Liver (tissue), 9 donors: ENCODE data around the gene FUCA1. TPM values are rescaled to one million over a fixed set of nuclear protein-coding genes. Genes with fewer than 3 reads are reported as not detected.
A peak's percentile ranks its signal among the peaks of the same experiment; 100 is the strongest.

ENCODE experiments used
- DNase-seq: peaks from one replicate; pipeline ENCODE4 v3.0.0-alpha.2; 2017; ENCODE audit warnings: low spot score
- H3K27ac ChIP-seq, 2 donors: one replicate each; pipeline ENCODE4 v1.7.0; 2013; ENCODE audit warnings: inconsistent platforms in 2 of 2, low read length in 2 of 2, control low read depth in 1 of 2, low read depth in 1 of 2, mild to moderate bottlenecking in 1 of 2
- H3K27me3 ChIP-seq, 4 donors: one replicate each; pipeline versions ENCODE4 v1.6.1 to v1.7.0; 2013; ENCODE audit warnings: low read length in 3 of 4, inconsistent platforms in 1 of 4, mild to moderate bottlenecking in 1 of 4, moderate library complexity in 1 of 4; ENCODE audit not compliant: control insufficient read depth in 4 of 4, insufficient read depth in 4 of 4
- H3K36me3 ChIP-seq, 4 donors: one replicate each; pipeline versions ENCODE4 v1.6.1 to v1.7.0; 2013; ENCODE audit warnings: low read length in 3 of 4, mild to moderate bottlenecking in 3 of 4, low read depth in 1 of 4, moderate library complexity in 1 of 4; ENCODE audit not compliant: control insufficient read depth in 4 of 4, insufficient read depth in 3 of 4
- H3K4me1 ChIP-seq, 4 donors: one replicate each; pipeline versions ENCODE4 v1.6.1 to v1.7.0; 2013; ENCODE audit warnings: low read length in 3 of 4, mild to moderate bottlenecking in 3 of 4, moderate library complexity in 1 of 4; ENCODE audit not compliant: control insufficient read depth in 4 of 4, insufficient read depth in 4 of 4
- H3K4me3 ChIP-seq, 3 donors: one replicate each; pipeline versions ENCODE4 v1.6.1 to v1.7.0; 2013; ENCODE audit warnings: low read length in 3 of 3, control low read depth in 1 of 3, low read depth in 1 of 3, mild to moderate bottlenecking in 1 of 3
- H3K9ac ChIP-seq, 2 donors: one replicate each; pipeline ENCODE4 v1.7.0; 2013; ENCODE audit warnings: low read length in 2 of 2, mild to moderate bottlenecking in 2 of 2, moderate library complexity in 2 of 2, control low read depth in 1 of 2, low read depth in 1 of 2
- H3K9me3 ChIP-seq, 4 donors: one replicate each; pipeline versions ENCODE4 v1.6.1 to v1.7.0; 2013; ENCODE audit warnings: low read length in 3 of 4; ENCODE audit not compliant: control insufficient read depth in 4 of 4
- ATF3 ChIP-seq: IDR thresholded peaks from 2 replicates; pipeline ENCODE4 v1.6.1; 2016; ENCODE audit warnings: antibody characterized with exemption
- CTCF ChIP-seq: fragments of 150-350 bp; IDR thresholded peaks from 2 replicates; pipeline ENCODE4 v1.5.1; 2017; ENCODE audit warnings: improper control_type of control experiment, low read depth, low read length; ENCODE audit not compliant: missing input control
- EGR1 ChIP-seq, 2 donors: IDR thresholded peaks; 2 replicates each; pipeline ENCODE4 v1.6.1; 2016 to 2018; ENCODE audit warnings: antibody characterized with exemption in 2 of 2, low read depth in 2 of 2
- FOXA1 ChIP-seq: IDR thresholded peaks from 2 replicates; pipeline ENCODE4 v1.6.1; 2016; ENCODE audit warnings: antibody characterized with exemption
- FOXA2 ChIP-seq: IDR thresholded peaks from 2 replicates; pipeline ENCODE4 v1.6.1; 2016; ENCODE audit warnings: antibody characterized with exemption
- GABPA ChIP-seq, 2 donors: IDR thresholded peaks in 1 of 2; conservative IDR thresholded peaks in 1 of 2; 2 replicates each; pipeline ENCODE4 v1.6.1; 2016; ENCODE audit warnings: antibody characterized with exemption in 2 of 2, mild to moderate bottlenecking in 1 of 2, moderate library complexity in 1 of 2
- HNF4A ChIP-seq, 2 donors: conservative IDR thresholded peaks; 2 replicates each; pipeline ENCODE4 v1.6.1; 2016; ENCODE audit warnings: antibody characterized with exemption in 2 of 2, mild to moderate bottlenecking in 2 of 2
- HNF4G ChIP-seq: IDR thresholded peaks from 2 replicates; pipeline ENCODE4 v1.6.1; 2016; ENCODE audit warnings: antibody characterized with exemption
- MAX ChIP-seq: IDR thresholded peaks from 2 replicates; pipeline ENCODE4 v1.6.1; 2016; ENCODE audit warnings: antibody characterized with exemption
- NR2F2 ChIP-seq: IDR thresholded peaks from 2 replicates; pipeline ENCODE4 v1.6.1; 2016; ENCODE audit warnings: antibody characterized with exemption
- RAD21 ChIP-seq, 2 donors: IDR thresholded peaks; 2 replicates each; pipeline ENCODE4 v1.6.1; 2016; ENCODE audit warnings: antibody characterized with exemption in 2 of 2, mild to moderate bottlenecking in 2 of 2
- REST ChIP-seq: IDR thresholded peaks from 2 replicates; pipeline ENCODE4 v1.6.1; 2016; ENCODE audit warnings: antibody characterized with exemption, mild to moderate bottlenecking
- RXRA ChIP-seq, 2 donors: IDR thresholded peaks; 2 replicates each; pipeline ENCODE4 v1.6.1; 2017 to 2018; ENCODE audit warnings: antibody characterized with exemption in 2 of 2, mild to moderate bottlenecking in 1 of 2
- SP1 ChIP-seq: IDR thresholded peaks from 2 replicates; pipeline ENCODE4 v1.6.1; 2018; ENCODE audit warnings: antibody characterized with exemption, mild to moderate bottlenecking
- TAF1 ChIP-seq: conservative IDR thresholded peaks from 2 replicates; pipeline ENCODE4 v1.6.1; 2016; ENCODE audit warnings: antibody characterized with exemption, mild to moderate bottlenecking
- YY1 ChIP-seq: IDR thresholded peaks from 2 replicates; pipeline ENCODE4 v1.6.1; 2016; ENCODE audit warnings: antibody characterized with exemption, mild to moderate bottlenecking
- ZBTB33 ChIP-seq: IDR thresholded peaks from 2 replicates; pipeline ENCODE4 v1.6.1; 2016; ENCODE audit warnings: antibody characterized with exemption
- WGBS: extraction: QIAGEN DNeasy Blood & Tissue Kit; methylation state at CpG from one replicate; pipeline ENCODE4 v1.1.7; 2013; 5-methylcytosine and 5-hydroxymethylcytosine counted together
- polyA plus RNA-seq, 2 donors: library from polyadenylated mRNA; stranded (reverse) in 1 of 2; unstranded in 1 of 2; fragments of 200-250 nt in 1 of 2; fragments of >200 nt in 1 of 2; fragmentation: Nextera tagmentation in 1 of 2; extraction: Ambion mirVana in 1 of 2; gene quantifications; one replicate each; pipeline versions ENCODE4 v1.2.1 to v1.2.3, GENCODE V29; 2013 to 2015
- total RNA-seq, 2 donors: library from RNA; depleted of rRNA; stranded (reverse); fragments of >200 nt; gene quantifications; one replicate each; pipeline ENCODE4 v1.2.3, GENCODE V29; 2014
- donor health status: healthy.
- donor health status: healthy.
- donor health status: healthy.
- donor health status: healthy.
- donor health status: healthy.

The FUCA1 gene
- total and polyA plus RNA-seq, 4 donors, result 33.8 to 58.0 (median 44.7) TPM

GRCh38 chr1:23837908-23838307 lies 30.2 kb downstream of the FUCA1 start:
- peak; percentile 40 for DNase-seq
- H3K9ac ChIP-seq, result no peak overlapping the region
- peaks cover 1 to 8% (median 7%) of the 10 kb centered on the region in 4 donors for H3K4me1 ChIP-seq
- no peak for TF ChIP-seq GABPA (IDR thresholded peaks at IDR 0.05 in 1 of 2, conservative IDR thresholded peaks at IDR 0.05 in 1 of 2)
- TF ChIP-seq ZBTB33, result no peak
- no peak for TF ChIP-seq FOXA2
- no peak for TF ChIP-seq HNF4G
- TF ChIP-seq RAD21 (IDR thresholded peaks at IDR 0.05), result no peak
- no peak for TF ChIP-seq SP1
- TF ChIP-seq RXRA (IDR thresholded peaks at IDR 0.05), result no peak
- TF ChIP-seq REST, result no peak
- no peak for TF ChIP-seq HNF4A (conservative IDR thresholded peaks at IDR 0.05)
- TF ChIP-seq NR2F2, result no peak
- no peak for TF ChIP-seq EGR1 (IDR thresholded peaks at IDR 0.05; ENCODE audit: low read depth in 2 of 2)
- no peak for TF ChIP-seq CTCF
- TF ChIP-seq ATF3, result no peak
- no peak for TF ChIP-seq MAX
- TF ChIP-seq YY1, result no peak
- WGBS, result 30% methylated on average over 13 of the region's 13 CpGs
- H3K9me3 ChIP-seq, result no peaks in the 10 kb centered on the region
- no peak overlapping the region for H3K27ac ChIP-seq
- H3K36me3 ChIP-seq, result no peaks in the 10 kb centered on the region
- peak overlapping the region; percentile 25 to 66 (median 59) for H3K4me3 ChIP-seq
- H3K27me3 ChIP-seq, result no peaks in the 10 kb centered on the region

GRCh38 chr1:23836037-23836436 lies 32.1 kb downstream of the FUCA1 start:
- DNase-seq, result no peak
- no peaks in the 10 kb centered on the region for H3K9me3 ChIP-seq
- H3K4me1 ChIP-seq, result peaks cover 1 to 8% (median 7%) of the 10 kb centered on the region in 4 donors
- H3K36me3 ChIP-seq, result no peaks in the 10 kb centered on the region
- no peak overlapping the region for H3K9ac ChIP-seq
- 82% methylated on average over 3 of the region's 3 CpGs for WGBS
- no peak overlapping the region for H3K4me3 ChIP-seq
- no peaks in the 10 kb centered on the region for H3K27me3 ChIP-seq
- H3K27ac ChIP-seq, result no peak overlapping the region
- TF ChIP-seq SP1, result no peak
- TF ChIP-seq FOXA1, result no peak
- TF ChIP-seq CTCF, result no peak
- no peak for TF ChIP-seq GABPA (IDR thresholded peaks at IDR 0.05 in 1 of 2, conservative IDR thresholded peaks at IDR 0.05 in 1 of 2)
- no peak for TF ChIP-seq MAX
- no peak for TF ChIP-seq TAF1
- no peak for TF ChIP-seq HNF4A (conservative IDR thresholded peaks at IDR 0.05)
- no peak for TF ChIP-seq REST
- TF ChIP-seq RAD21 (IDR thresholded peaks at IDR 0.05), result no peak
